HG02763 (cell line): ENCODE data around the gene SPG21.
"Not testable (repeated sequence)": the region's sequence is repeated elsewhere in the genome, so short reads cannot be mapped to it uniquely, and the experiment has no call there.

Source experiments
- ATAC-seq: cut with Tn5 transposase; IDR thresholded peaks from one replicate; pipeline ENCODE4 v1.9.1; 2021; ENCODE audit warnings: mild to moderate bottlenecking, moderate library complexity; ENCODE audit not compliant: unreplicated experiment

The SPG21 gene, protein sequence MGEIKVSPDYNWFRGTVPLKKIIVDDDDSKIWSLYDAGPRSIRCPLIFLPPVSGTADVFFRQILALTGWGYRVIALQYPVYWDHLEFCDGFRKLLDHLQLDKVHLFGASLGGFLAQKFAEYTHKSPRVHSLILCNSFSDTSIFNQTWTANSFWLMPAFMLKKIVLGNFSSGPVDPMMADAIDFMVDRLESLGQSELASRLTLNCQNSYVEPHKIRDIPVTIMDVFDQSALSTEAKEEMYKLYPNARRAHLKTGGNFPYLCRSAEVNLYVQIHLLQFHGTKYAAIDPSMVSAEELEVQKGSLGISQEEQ

GRCh38 chr15:64989416-64990167 is at the start of gene SPG21:
Gene SPG21, minus strand, starts transcription at chr15:64989914. Its CDS starts 6,345 bp downstream, at chr15:64983569.
- peak; percentile 96 for ATAC-seq

DNA sequence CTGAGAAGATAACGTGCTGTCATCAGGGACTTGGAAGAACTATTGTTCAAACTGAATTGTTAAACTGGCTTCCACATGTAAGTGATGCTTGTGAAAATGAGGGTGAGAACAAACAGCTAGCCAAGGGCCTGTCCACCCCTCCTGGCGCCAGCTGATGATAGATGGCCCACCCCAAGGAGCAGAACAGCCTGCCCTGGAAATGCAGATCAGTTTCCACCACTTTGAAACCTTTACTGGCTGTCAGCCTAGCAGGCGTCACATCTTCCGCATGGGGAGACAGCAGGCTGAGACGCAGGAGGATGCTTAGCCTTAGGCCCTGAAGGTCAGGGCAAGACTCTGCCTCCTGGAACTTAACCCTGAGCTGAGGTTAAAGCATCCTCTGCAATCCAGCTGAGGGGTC is 49.1 kb upstream of the SPG21 start:
- ATAC-seq, result no peak

DNA sequence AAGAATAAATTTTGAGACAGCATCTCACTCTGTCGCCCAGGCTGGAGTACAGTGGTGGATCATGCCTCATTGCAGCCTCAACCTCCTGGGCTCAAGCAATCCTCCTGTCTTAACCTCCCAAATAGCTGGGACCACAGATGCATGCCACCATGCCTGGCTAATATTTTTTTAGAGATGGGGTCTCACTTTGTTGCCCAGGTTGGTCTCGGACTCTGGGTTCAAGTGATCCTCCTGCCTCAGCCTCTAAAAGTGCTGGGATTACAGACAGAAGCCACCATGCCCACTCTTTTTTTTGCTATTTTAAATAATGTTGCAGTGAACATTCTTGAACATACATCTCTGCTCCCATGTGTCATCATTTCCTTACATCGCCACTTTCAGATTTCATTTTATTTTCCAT is 48.7 kb upstream of the SPG21 start:
- no peak for ATAC-seq

DNA sequence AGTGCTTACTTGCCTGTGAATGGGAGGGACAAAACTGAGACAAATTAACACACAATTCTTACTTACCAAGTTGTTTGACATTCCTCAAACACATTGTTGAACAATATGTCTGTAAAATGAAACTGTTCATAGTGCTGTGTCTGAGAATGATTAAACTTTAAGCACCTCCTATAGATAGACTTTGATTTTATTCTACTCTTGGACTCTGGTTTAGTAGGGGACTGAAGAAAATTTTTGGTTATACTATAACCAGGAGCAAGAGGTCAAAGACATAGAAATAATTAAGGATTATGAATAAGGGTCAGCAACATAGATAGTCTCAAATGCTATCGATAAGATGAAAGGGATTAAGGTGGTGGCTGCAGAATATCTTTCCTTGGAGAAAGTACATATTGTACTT is 47.6 kb upstream of the SPG21 start:
- ATAC-seq, result no peak

DNA sequence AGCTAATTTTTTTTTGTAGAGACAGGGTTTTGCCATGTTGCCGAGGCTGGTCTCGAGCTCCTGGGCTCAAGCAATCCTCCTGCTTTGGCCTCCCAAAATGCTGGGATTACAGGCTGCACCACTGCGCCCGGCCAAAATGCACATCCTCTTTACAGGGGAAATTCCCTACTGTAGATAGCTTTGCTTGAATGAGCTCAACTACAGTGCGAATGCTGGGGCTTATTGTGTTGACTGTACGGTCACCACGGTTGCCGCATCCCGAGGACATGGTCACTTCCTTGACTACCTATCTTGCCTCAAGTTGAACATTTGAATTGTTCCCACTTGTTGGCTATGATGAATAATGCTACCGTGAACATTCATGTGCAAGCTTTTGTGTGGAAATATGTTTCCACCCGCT is 45.0 kb upstream of the SPG21 start:
- ATAC-seq, result no peak

GRCh38 chr15:65033659-65034269 is 44.0 kb upstream of the SPG21 start:
- no peak for ATAC-seq

- ATAC-seq, result peak; percentile 36
Observed at GRCh38 chr15:65032801-65033537, 43.3 kb upstream of the SPG21 start.

DNA sequence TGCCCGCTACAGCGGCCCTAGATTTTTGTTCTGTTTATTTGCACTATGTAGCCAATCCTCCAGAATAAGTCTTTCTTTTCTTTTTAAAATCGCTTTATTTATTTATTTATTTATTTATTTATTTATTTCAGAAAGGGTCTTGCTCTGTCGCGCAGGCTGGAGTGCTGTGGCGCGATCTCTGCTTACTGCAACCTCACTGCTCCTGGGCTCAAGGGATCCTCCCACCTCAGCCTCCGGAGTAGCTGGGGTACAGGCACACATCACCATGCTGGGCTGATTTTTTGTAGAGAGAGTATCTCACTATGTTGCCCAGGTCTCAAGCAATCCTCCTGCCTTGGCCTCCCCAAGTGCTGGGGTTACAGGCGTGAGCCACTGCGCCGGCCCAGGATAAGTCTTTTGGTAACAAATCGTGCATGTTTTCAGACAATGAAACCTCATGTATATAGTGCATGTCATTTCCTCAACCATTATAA is 40.1 kb upstream of the SPG21 start:
- no peak for ATAC-seq

GRCh38 chr15:65028921-65029735 is 39.4 kb upstream of the SPG21 start, which contains the start of gene MTFMT:
Gene MTFMT, minus strand, starts transcription at chr15:65029639. Its CDS starts 26 bp downstream, at chr15:65029613.
- peak; percentile 80 for ATAC-seq

- ATAC-seq, result no peak
Observed at GRCh38 chr15:65028338-65028737, 38.6 kb upstream of the SPG21 start.

- ATAC-seq, result no peak
Observed at GRCh38 chr15:65027593-65027992, 37.9 kb upstream of the SPG21 start.

DNA sequence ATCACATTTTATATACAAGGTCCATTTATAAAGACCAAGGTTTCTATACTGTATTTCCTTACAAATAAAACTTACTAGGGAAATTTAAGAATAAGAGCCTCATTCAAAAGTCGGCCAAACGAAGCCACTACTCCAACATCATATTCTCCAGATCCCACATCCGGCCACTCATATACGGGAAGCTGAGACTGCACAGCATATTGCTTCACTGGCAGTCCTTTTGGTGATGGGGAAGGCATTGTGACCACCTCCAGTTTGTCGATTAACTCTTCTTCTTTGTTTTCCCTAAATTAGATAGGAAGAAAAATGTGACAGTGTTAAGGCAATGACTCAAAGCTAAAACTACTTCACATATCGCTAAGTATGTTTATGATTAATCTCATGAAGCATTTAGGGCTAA is 37.0 kb upstream of the SPG21 start:
- ATAC-seq, result no peak

DNA sequence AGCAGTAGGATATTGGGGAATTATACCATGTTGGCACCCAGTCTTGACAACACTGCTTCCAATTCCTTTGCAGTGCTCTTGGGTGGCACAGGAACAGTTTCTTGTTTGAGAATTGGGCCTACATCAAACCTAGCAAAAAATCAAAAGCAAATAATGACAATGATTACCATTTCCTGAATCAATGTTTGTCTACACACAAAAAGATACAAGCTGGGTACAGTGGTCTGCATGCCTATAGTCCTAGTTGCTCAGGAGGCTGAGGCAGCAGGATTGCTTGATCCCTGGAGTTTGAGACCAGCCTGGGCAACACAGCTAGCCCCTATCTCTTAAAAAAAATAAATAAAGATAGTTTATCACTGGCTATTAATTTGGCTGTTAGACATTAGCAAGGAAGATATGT is 31.8 kb upstream of the SPG21 start:
- no peak for ATAC-seq

- ATAC-seq, result no peak
Observed at GRCh38 chr15:65020419-65020818, 30.7 kb upstream of the SPG21 start.

- not testable (repeated sequence) for ATAC-seq
Observed at GRCh38 chr15:65011198-65011597, 21.5 kb upstream of the SPG21 start.

- no peak for ATAC-seq
Observed at GRCh38 chr15:65008983-65009382, 19.3 kb upstream of the SPG21 start.

- no peak for ATAC-seq
Observed at GRCh38 chr15:65006876-65007275, 17.2 kb upstream of the SPG21 start.

DNA sequence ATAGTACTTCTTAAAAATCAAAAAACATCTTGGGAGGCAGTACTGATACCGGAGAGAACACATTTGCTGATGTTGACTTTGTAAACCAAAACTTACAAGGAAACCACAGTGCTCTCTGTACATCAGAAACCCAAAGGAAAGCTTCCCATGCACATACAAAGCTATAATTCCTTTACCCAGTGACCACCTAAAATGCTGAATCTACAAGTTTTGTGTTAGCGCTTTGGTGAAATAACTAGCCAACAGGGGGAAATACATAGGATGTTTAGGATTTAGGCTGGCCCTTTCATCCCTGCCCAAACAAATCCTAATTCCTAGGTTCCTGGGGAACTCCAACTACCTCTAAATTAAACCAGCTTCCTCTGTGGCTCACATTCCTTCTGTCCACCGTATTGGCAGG is 15.3 kb upstream of the SPG21 start:
- no peak for ATAC-seq

- no peak for ATAC-seq
Observed at GRCh38 chr15:64997745-64998375, 8.1 kb upstream of the SPG21 start.

DNA sequence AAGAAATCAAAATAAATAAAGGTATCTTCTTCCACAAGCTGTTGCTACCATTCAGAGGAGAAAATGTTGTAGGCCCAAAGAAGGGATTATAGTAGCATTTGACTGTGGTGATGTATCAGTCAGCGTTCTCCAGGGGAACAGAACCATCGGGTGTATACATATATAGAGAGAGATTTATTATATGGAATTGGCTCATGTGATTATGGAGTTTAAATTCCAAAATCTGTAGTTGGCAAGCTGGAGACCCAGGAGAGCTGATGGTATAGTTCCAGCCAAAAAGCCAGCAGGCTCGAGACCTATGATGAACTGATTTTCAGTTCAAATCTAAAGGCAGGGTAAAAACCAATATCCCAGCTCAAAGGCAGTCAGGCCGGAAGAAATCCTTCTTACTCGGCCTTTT is 7.4 kb upstream of the SPG21 start:
- no peak for ATAC-seq
